ENCODE results near the gene CGNL1.

The CGNL1 gene

DNA sequence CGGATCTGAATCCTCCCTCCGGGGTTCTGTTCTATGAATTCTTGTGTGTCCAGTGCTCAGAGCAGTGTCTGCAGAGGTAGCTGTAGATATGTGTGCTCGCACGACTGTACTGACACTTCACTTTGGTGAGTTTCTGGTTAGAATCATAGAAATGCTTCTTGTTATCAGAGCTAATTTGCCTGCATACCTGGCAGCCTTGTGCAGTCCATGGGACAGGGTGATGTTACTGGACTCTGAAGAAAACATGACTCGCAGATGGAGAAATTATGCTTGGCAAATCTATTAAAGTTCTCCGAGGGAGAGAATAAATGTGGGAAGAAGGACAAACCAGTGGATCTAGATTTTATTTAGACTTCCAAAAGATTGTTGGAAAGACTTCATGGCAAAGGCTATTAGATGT lies 12.2 kb downstream of the CGNL1 start:
- no peak for FAIRE-seq

DNA sequence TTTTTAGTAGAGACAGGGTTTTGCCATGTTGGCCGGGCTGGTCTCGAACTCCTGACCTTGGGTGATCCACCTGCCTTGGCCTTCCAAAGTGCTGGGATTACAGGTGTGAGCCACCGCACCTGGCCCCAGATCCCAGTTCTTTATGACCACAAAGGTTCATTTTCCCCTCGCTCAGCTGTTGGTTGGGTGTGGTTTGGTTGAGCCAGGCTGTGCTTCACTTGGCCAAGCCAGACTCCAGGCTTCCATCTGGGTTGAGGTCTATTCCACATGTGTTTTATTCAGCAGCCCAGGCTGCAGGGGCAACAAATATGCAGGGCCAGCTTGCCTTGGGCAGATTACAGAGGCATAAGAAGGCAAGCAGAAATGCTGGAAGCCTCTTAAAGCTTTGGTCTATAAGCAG lies 13.7 kb downstream of the CGNL1 start:
- FAIRE-seq: no peak

DNA sequence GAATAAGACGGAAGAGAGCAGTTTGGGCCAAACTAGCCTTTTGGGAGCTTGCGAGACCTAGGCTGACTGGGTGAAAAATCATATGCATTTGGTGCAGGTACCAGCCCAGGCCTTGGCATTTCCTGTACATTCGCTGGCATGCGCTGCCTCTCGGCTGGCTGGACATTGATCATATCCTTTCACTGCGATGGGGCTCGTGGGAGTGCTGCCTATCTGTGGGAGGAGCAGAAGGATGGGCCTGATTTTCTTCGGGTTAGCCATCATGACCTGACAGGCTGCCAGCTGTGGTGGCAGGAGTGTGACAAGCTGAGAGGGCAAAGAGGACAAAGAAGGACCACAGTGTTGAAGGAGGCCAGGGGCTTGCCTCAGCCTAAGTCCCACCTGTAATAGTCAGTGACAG lies 14.3 kb downstream of the CGNL1 start:
- FAIRE-seq: no peak

DNA sequence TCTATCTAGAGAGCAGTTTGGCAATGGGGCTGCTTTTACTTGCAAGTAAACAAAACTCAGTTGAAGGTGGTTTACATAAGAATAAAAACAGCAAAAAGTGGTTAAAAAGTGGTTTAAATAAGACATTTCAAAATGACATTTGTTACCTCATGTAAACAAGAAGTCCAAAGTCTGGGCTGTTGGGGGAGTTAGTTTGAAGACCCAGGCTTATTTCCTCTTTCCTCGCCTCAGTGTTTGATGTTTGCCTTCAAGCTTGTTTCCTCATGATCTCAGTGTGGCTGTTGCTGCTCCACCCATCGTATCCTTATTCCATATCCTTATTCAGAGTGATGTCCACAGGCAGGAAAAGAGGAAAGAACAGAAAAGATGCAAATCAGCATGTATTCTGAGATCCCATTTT lies 15.2 kb downstream of the CGNL1 start:
- FAIRE-seq: no peak

DNA sequence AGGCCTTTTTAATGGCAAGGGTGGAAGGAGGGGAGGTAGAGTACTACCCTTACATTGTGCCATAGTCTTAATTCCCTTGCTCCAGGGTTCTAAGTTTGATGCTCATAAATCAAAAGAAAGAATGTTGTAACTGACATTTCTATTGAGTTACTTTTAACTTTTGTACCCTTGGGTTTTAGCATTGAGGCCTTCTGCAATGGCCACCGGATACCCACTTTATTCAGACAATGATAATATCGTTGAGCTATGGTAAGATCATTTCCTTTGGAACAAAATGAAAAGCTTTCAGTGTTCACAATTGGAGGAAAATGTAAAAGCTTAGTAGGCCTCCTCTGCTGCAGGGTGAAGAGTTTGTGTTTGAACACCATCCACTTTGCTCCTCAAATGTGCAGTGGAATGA lies 16.8 kb downstream of the CGNL1 start:
- no peak for FAIRE-seq

DNA sequence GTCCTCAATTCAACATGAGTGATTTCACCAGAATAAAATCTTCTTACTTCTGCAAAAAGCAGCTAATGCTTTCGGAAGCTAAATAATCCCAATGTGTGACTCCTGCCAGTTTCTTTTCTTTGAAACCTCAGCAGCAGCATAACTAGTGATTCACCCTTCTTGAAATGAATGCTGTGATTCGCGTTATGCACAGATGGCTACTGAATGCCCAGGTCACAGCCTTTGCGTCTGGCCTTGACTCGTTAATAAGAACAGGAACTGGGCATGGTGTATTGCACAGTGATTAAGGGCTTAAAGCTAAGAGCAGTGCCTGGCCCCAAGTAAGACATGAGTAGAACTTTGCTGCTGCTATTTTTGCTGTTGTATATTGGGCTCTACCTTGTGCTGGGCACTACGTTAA lies 19.0 kb downstream of the CGNL1 start:
- FAIRE-seq: no peak

DNA sequence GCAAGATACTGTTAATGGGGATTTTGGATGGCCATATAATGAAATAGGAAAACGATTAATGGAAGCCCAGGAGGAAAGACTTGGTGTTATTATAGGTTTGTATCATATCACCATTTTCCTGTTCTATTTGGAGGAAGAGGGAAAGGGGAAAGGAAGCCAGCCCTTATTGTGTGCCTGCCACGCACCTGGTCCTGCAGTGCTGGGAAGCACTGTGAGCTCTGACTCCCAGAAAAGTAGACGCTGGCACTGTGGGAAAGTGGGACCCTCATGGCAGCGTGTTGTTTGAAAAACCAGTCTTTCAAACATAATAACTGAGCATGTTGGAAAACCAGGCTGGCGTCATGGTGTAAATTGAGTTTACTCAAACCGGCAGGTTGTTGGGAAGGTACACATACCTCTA lies 22.0 kb downstream of the CGNL1 start:
- no peak for FAIRE-seq

DNA sequence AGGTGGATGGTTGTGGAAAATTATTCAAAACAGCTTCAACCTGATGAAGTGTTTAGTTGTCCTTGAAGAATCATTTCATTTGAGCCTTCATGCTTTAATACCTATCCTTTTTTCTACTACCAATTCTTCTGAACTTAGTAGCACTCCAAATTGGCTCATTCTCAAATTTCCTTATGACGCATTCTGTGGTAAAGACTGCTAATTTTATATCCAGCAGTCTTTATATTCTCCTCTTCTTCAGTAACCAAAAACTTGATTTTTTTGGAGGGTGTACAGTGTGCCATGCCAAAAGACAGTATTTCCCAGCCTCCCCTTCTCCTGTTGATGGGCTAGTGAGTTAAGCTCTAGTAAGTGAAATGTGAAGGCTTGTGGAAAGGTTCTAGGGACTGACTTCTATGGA lies 25.2 kb downstream of the CGNL1 start:
- FAIRE-seq: no peak

DNA sequence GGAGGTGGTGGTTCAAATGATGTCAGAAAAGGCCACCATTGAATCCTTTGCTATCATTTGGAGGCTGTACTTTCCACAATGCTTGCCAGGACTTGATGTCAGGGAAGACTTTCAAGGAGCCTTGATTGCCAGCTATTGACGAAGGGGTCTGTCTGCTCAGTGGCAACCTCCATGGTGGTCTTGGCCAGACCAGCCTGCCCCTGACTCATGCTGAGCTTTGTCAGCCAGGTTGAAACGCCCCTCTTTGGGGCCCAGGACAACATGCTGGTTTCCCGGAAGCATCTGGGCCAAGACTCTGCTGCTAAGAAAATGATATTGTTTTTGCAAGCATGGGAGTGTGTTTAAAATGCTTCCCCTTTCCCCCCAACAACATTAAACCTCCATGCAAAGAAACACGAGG lies 26.7 kb downstream of the CGNL1 start:
- FAIRE-seq: no peak

DNA sequence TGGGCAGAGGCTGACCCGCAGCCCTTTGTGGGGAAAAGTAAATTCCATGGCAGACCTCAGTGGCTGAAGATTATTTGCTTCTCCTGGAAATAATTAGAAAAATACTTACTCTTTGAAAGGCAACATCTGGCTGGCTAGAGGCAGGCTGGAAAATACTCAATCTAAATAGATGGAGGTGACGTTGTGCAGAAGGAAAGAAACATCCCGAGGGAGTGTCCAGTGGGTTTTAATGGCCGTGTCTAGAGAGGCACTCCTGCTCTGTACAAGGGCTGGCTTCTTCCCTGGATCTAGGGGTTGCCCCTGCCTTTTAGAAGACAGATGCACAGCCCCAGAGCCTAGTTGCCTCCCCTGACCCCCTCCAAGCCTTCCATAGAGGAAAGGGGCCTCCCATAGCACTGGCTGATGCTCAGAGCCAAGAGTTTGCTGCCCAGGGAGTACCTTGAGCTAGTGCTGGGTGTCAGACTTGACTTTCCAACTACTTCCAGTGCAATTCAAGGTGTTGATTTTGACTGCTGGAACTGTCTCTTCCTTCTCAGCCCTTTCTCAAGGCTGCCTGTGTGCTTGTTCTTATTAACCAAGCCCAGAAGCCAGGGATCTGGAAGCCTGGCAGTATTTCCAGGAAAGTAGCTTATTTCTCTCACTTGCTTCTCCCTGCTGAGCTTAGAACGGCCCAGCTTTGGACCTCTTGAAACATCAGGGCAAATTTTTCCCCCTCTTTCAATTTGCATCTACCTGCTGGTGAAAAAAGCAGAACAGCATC lies 27.4 kb downstream of the CGNL1 start:
- no peak for FAIRE-seq

DNA sequence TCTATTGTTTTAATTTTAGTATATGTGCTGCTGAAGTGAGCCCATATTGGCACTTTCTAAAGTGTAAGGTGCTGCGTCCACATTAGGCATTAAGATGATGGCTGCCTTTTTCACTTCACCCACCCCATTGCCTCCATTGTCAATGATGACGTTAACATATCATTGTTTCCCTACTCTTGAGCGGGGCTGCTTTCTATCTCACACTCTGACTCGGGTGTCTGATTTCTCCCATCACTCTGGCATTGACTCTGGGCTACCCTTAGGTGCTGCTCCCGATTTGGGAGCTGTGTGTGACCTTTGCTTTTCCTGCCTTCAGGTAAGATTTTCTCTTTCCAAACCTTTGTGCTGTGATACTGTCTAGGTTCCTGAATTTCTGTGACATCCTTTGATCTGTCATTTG lies 28.8 kb downstream of the CGNL1 start:
- FAIRE-seq: no peak

DNA sequence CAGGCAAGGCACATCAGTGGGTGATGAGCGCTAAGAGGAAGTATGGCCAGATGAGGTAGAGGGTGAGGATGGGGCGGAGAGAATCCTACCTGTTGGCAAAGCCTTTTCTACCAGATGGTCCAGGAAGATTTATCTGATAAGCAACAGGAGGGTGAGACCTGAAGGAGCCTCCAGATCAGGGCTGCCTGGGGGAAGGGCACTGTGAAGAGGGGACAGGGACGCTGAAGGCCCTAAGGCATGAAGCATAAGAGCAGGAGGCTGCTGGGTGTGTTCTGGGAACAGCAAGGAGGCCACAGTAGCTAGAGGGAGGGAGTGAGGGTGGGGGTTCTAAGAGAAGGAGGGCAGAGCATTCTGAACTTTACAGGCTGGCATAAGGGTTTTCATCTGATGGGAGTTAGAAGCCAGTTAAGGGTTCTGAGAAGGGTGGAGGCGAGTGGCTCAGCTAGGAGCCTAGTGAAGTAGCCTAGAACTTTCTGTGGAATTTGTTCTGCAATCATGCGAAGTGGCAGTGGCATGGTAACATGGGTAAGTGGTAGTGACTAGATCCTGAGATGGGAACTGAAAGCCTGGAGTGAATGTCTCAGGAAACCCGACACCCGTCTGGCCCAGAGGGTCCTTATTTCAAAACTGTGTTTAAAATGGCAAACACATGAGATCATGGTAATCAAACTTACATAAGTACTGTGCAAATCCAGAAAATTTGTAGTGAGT lies 29.9 kb downstream of the CGNL1 start:
- FAIRE-seq: no peak

DNA sequence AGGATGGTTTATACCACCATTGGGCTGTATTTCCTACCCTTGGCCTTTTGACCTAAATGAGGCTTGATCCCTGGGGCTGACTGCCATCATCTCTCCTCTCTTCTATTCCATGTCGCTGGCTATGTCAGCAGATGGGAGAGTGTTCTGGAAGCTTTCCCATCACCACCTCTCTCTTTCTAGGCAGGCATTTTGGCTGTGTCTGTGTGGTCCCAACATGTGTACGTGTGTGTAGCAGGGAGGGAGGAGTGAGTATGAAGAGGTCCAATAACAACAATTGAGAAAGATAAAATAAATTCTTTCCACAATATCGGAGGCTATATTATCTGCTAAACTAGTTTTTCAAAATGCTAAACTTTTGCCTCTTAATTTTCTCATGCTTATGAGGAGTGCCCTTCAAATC lies 34.1 kb downstream of the CGNL1 start:
- FAIRE-seq: no peak

DNA sequence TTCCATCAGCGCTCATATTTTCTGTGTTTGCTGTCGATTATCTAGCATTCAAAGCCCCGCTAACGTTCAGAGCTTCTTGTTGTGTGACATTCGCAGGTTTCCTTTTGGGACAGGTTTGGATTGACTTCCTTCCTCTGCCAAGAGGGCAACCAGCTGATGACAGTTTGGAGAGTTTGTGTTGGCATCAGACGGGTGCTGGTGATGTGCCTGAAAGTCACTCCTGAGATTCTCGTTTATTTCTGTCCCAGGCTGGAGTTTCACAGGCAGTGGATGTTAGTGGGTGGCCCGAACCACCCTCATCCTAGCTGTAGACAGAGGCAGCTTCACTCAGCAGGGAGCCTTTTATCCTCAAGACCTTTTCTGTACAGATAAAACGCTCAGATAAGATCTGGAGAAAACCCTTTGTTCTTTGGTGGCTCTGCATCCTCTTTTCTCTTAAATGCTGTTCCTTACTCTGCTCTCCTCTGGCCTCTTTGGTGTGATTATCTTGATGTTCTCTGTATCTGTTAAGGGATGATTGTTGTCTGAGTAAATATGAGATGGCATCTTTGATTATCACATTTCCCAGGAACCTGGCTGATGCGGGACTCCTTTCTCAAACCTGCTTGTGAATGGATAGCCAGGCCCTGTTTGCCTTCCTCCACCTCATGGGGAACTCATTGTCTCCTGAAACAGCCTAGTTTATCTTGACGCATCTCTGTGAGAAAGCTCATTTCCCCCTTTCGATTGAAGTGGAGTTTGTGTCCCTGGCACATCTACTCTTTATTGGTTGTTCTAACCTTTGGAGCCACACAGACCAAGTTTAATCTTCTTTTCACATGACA lies 35.9 kb downstream of the CGNL1 start:
- no peak for FAIRE-seq

DNA sequence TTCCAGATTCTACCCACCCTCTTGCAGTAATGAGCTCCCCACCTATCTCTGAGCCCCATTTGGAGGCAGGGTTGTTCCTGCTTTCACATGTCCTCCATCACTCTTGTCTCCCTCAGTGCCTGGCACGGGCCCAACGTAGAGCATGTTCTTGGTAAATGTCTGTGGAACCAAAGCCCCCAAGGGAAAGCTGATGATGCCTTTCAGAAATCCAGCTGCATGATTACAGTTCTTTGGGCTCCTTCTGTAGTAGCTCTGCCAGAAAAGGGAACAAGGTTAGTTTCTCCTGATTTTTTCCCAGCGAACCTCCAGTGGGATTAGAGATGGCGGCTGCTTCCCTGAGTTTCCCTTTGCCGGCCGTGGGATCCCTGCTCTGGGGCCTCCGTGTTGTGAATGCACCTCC lies 39.3 kb downstream of the CGNL1 start:
- FAIRE-seq: no peak

DNA sequence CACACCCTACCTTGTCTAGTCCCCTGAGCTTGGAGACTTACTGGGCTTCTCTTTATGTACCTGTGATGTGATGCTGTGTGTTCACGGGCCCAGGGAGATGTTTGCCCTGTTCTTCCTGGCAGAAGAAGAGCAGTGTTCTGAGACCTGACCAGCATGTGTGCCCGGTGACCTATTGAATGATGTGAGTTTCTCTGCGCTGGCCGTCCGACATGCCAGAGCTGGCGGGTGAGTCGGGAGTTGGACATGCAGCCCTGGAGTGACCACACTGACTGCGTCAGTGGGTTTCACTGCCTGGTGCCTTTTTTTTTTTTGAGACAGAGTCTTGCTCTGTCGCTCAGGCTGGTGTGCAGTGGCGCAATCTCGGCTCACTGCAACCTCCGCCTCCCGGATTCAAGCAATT lies 42.3 kb downstream of the CGNL1 start:
- no peak for FAIRE-seq

DNA sequence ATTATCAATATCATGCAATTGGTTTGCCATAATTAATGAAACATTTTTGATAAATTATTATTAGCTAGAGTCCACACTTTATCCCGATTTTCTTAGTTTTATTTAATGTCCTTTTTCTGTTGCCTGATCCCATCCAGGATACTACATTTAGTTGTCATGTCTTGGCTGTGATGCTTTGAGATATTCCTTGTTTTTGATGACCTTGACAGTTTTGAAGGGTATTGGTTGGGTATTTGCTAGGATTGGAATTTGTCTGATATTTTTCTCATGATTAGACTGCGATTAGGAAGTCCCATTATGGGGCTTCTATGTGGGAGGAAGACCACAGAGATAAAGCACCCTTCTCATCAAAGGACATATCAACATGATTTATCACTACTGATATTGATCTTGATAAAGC lies 43.0 kb downstream of the CGNL1 start:
- FAIRE-seq: no peak

DNA sequence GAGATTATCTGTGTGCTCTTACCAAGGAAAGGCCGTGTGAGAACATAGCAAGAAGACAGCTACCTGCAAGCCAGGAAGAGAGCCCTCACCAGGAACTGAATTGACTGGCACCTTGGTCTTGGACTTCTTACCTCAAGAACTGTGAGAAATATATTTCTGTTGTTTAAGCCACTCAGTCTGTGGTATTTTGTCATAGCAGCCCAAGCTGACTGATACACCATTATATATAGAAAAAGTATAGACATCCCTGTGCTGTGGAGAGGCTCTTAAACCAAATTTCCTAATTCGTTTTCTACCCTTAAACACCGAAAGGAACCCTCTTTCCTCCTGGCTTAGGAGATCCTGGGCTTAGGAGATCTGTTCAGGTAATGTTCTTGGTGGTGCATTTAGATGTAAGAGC lies 44.8 kb downstream of the CGNL1 start:
- FAIRE-seq: no peak

DNA sequence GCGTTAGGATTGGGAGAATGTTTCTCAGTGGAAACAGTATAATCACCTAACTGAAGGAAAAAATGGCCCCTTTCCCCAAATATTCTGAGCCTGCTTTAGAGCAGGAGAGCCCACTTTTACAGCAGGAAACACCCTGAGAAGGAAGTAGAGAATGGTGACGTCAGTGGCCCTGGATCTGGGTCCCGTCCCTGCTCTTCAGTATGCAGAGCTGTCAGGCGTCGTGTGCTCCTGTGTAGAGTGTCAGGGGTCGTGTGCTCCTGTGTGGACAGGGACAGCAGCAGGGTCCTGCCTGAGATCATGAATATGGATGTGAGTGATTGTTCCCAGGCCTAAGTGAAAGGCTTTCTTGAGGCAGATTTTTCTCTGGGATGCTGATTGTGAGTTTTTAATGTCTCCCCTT lies 45.2 kb downstream of the CGNL1 start:
- no peak for FAIRE-seq

DNA sequence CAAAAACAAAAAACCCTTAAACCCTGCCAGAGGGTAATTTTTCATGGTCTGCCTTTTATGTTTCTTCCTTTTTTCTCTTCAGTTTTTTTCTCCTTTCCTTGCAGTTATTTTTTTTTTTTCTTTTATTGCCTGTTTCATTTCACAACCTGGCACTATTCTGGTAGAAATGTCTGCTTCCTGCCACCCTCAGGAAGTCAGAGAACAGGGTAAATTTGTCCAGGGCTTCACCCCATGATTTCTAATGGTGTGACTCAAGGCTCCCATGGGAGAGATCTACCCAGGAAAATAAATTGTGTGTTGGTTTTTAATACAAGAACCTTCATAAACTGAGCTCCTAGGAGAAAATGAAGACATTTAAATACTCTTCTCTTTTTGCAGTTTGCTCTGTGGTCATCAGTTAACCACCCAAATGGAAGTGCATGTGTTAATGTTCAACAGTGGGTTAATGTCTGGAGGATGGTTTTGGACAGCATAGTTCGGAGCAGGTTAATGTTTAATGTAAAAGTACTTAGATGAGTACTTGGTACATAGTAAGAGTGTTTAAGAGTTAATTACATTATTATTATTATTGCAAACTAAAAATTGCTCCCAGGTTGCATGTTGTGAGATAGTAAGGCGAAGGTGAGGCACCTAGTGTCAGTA lies 45.9 kb downstream of the CGNL1 start:
- FAIRE-seq: no peak

DNA sequence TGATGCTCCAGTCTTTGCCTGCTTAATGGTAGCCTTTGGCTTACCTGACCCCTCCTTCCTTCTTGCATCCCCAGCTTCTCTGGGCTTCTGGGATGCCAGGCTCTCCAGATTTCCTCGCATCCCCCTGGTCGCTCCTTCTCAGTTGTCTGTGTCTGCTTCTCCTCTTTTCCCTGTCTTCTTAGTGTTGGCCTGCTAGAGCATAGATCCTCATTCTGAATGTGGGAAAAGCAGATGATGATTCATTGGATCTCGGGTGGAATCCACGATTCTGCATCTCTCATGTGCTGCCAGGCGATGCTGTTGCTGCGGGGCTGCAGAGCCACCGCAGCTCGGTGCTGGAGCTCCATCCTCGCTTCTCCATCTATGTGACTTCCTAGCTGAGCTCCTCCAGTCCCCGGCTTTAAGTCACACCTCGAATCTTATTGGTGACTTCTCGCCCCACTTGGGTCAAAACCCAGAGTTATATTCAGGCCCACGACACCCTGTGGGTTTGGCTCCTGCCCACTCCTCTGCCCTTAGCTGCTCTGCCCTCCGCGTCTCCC lies 47.4 kb downstream of the CGNL1 start:
- FAIRE-seq: no peak

DNA sequence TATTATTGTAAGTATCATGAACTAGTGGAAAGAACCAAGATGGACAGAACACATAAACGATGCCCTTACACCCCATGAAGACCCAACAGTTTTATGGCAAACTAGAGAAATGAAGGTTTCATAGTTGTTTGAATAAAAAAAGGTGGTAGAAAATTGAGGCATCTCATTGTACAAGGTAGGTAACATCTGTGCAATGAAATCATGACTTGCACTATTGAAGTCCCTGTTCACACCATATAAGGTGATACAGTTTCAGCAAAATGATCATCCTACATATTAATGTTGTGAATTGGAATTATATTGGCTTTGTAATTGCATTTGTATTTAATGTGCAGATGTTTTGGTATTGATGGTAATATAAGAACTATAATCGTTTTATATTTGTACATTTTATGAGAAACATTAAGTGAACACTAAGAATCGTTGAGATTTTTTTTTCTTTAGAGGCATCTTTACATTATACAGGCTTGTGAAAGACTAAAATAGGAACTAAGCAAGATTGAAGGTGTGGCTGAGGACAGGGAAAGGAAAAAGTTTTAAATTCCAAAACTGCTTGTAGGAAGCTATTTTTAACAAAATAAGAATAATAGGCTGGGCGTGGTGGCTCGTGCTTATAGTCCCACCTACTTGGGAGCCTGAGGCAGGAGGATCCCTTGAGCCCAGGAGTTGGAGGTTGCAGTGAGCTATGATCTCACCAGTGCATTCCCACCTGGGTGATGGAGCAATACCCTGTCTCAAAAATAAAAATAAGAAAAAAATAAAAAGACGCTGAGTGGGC lies 48.5 kb downstream of the CGNL1 start:
- FAIRE-seq: no peak
